Lung (tissue), 12 donors: ENCODE measurements around the gene PDE6A. TPM values are rescaled to one million over a fixed set of nuclear protein-coding genes. Genes with fewer than 3 reads are reported as not detected.
A peak's percentile ranks its signal among the peaks of the same experiment; 100 is the strongest.

Source experiments
- ATAC-seq: fragments of 200-7000 bp; cut with Tn5 transposase; one replicate; pipeline ENCODE4 v1.9.1; 2020; ENCODE audit warnings: moderate number of reproducible peaks; ENCODE audit not compliant: insufficient read depth, low FRiP score
- DNase-seq, 3 donors: peaks; one replicate each; pipeline ENCODE4 v3.0.0-alpha.2; 2013 to 2017
- H3K27ac ChIP-seq, 2 donors: one replicate each; pipeline ENCODE4 v1.5.1; 2013; ENCODE audit warnings: mild to moderate bottlenecking in 2 of 2, moderate library complexity in 2 of 2, control low read depth in 1 of 2, inconsistent platforms in 1 of 2, low read depth in 1 of 2, low read length in 1 of 2
- H3K27me3 ChIP-seq, 3 donors: one replicate each; pipeline ENCODE4 v1.5.1; 2013; ENCODE audit warnings: low read length in 2 of 3; ENCODE audit not compliant: control insufficient read depth in 3 of 3, insufficient read depth in 3 of 3
- H3K36me3 ChIP-seq, 4 donors: one replicate each; pipeline ENCODE4 v1.5.1; 2013; ENCODE audit warnings: low read length in 4 of 4, mild to moderate bottlenecking in 1 of 4, moderate library complexity in 1 of 4; ENCODE audit not compliant: control insufficient read depth in 4 of 4, insufficient read depth in 4 of 4
- H3K4me1 ChIP-seq, 5 donors: one replicate each; pipeline ENCODE4 v1.5.1; 2013; ENCODE audit warnings: low read length in 5 of 5, mild to moderate bottlenecking in 2 of 5, moderate library complexity in 1 of 5; ENCODE audit not compliant: control insufficient read depth in 5 of 5, insufficient read depth in 5 of 5
- H3K4me3 ChIP-seq: one replicate; pipeline ENCODE4 v1.5.1; 2013; ENCODE audit warnings: mild to moderate bottlenecking, control low read depth, moderate library complexity
- H3K9ac ChIP-seq, 2 donors: one replicate each; pipeline ENCODE4 v1.5.1; 2013; ENCODE audit warnings: low read length in 2 of 2, control low read depth in 1 of 2; ENCODE audit not compliant: insufficient read depth in 1 of 2
- H3K9me3 ChIP-seq, 4 donors: one replicate each; pipeline ENCODE4 v1.5.1; 2013; ENCODE audit warnings: low read length in 3 of 4, mild to moderate bottlenecking in 1 of 4, moderate library complexity in 1 of 4; ENCODE audit not compliant: control insufficient read depth in 4 of 4, insufficient read depth in 3 of 4
- WGBS, 2 donors: extraction: QIAGEN DNeasy Blood & Tissue Kit; methylation state at CpG; one replicate each; pipeline ENCODE4 v1.1.7; 2013; 5-methylcytosine and 5-hydroxymethylcytosine counted together
- polyA plus RNA-seq, 2 donors: library from polyadenylated mRNA; stranded (reverse); fragments of 200-250 nt; gene quantifications; one replicate each; pipeline ENCODE4 v1.2.1, GENCODE V29; 2013
- total RNA-seq, 2 donors: library from RNA; depleted of rRNA in 1 of 2; stranded (reverse); fragments of >200 nt in 1 of 2; gene quantifications; one replicate each; pipeline ENCODE4 v1.2.1, GENCODE V29; 2014 to 2021
- TF ChIP-seq, protein P1 (sequence below): IDR thresholded peaks from 2 replicates; pipeline ENCODE4 v1.5.1; 2012; ENCODE audit warnings: mild to moderate bottlenecking; ENCODE audit errors: control extremely low read depth, extremely low read depth
- donor health status: control.
- donor health status: control.
- donor health status: Bipolar disorder and iron deficiency.
- donor health status: healthy.
- donor health status: DM: yes; HTN: yes; CAD: no.

PDE6A gene
- total and polyA plus RNA-seq, 4 donors: 0.03 to 0.06 (median 0.06) TPM; not detected in 1

DNA sequence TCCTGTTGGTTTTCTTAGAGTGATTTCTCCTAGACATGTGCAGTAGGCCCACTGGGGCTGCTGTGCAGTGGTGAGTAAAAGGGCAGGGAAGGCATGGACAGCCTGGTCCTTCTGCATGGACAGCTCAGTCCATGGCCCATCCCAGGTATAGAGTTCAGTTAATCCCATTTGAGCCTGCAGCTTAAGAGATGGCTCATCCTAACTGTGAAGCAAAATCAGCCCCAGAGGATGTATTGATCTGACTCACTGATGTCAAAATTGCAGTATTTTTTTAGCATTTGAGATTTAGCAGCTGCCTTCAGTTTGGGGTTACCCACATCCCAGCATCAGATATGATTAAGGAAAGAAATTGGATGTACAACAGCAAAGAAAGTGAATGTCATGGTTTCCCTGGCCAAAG, 93.4 kb downstream of the PDE6A start:
- Histone ChIP-seq H3K4me1 (peaks cover 0 to 39% (median 3%) of the 10 kb centered on the region in 5 donors), H3K27ac (no peak overlapping the region), H3K9ac (no peak overlapping the region), H3K4me3 (no peak overlapping the region), H3K27me3 (no peaks in the 10 kb centered on the region), H3K36me3 (peaks cover 0 to 11% (median 2%) of the 10 kb centered on the region in 4 donors), H3K9me3 (no peaks in the 10 kb centered on the region)
- no peak for ATAC-seq
- TF ChIP-seq, protein P1, sequence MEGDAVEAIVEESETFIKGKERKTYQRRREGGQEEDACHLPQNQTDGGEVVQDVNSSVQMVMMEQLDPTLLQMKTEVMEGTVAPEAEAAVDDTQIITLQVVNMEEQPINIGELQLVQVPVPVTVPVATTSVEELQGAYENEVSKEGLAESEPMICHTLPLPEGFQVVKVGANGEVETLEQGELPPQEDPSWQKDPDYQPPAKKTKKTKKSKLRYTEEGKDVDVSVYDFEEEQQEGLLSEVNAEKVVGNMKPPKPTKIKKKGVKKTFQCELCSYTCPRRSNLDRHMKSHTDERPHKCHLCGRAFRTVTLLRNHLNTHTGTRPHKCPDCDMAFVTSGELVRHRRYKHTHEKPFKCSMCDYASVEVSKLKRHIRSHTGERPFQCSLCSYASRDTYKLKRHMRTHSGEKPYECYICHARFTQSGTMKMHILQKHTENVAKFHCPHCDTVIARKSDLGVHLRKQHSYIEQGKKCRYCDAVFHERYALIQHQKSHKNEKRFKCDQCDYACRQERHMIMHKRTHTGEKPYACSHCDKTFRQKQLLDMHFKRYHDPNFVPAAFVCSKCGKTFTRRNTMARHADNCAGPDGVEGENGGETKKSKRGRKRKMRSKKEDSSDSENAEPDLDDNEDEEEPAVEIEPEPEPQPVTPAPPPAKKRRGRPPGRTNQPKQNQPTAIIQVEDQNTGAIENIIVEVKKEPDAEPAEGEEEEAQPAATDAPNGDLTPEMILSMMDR: no peak
- no peak for DNase-seq

DNA sequence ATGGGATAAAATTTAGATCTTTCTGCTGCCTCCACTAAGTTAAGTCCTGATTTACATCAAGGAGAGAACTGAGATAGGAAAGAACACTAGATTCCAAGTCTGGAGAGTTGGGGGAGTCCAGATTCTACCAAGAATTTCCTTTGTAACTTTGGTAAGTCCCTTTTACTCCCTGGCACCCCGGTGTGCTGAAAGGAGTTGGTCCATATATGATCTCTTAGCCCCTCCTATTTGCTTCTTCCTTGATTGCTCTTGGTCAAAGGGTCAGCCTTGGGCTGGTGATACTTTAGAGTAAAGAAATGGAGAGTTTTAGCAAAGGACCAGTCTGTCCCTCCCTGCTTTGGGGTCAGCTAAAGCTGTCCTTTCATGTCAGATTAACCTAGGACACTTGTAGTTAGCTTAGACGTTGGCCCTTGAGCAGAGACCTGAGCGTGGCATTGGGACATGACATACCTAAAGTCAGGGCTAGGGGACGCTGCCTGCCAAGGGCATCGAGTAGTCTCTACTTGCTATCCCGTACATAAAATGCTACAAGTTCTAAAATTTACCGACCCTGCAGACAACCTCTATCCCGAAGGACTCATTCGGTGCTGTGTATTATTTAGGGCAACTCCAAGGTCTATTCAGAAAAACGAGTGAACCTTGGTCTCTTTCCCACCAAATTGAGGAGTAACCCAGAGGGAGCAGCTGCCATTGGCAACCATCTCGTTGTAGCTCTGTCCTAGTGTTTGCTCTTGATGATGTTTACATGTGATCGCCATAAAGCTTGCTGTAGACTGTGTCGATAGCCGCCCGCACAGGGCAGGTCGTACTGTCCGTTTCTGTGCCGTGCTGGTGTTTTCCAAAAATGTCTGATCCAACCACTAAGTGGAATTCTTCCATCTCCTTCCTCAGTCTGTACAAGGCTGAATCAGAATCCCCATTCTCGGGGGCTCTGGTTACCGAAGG, 94.4 kb downstream of the PDE6A start:
- TF ChIP-seq, protein P1: no peak
- ATAC-seq (no peak), DNase-seq (no peak)
- Histone ChIP-seq H3K4me1 (peaks cover 0 to 35% (median 3%) of the 10 kb centered on the region in 5 donors), H3K9me3 (no peaks in the 10 kb centered on the region), H3K27ac (no peak overlapping the region), H3K36me3 (peaks cover 0 to 18% (median 6%) of the 10 kb centered on the region in 4 donors), H3K4me3 (no peak overlapping the region), H3K27me3 (no peaks in the 10 kb centered on the region), H3K9ac (no peak overlapping the region)
- 93 to 96% methylated on average over 20 of the region's 20 CpGs for WGBS, 2 donors

DNA sequence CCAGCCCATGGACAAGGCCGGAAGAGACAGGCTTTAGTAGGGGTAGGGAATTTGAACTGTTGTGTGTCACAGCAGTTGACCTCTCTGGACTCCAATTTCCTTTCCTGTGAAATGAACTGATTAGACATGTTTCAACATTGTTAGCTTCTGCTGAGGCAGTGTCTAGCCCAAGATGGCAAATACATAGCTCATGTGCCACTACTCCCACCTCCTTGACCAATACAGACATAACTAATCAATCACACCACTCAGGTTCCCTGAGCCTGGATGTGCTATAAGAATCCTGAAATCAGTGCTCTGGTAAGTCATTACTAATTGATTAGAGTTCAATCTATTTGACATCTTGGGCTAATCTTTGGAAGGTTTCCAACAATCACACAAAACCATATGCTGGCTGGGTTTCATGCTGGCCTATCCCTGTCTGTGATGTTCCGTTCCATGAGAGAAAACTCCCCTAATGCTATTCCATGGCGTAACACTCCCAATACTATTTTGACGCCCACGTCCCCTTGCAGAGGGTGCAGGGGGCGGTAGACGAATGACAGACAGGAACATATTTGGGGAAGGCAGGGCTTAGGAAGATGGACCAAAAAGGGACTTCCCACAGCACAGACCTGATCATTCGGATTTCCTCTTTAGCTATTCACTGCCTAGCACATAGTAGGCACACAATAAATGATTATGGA, 95.2 kb downstream of the PDE6A start:
- H3K27me3 ChIP-seq: no peaks in the 10 kb centered on the region
- DNase-seq (no peak), ATAC-seq (no peak)
- no peak overlapping the region for H3K4me3 ChIP-seq
- peaks cover 0 to 30% (median 3%) of the 10 kb centered on the region in 5 donors for H3K4me1 ChIP-seq
- TF ChIP-seq, protein P1: no peak
- no peaks in the 10 kb centered on the region for H3K9me3 ChIP-seq
- H3K27ac ChIP-seq: peak overlapping the region in 1 of 2 donors; percentile 35
- WGBS, 2 donors: 96 to 98% methylated on average over 8 of the region's 8 CpGs
- H3K9ac ChIP-seq: no peak overlapping the region
- H3K36me3 ChIP-seq: peaks cover 0 to 18% (median 7%) of the 10 kb centered on the region in 4 donors
